A204.1 (cell line): ENCODE results near the gene OR4D1.
"Not testable (repeated sequence)": the region's sequence is repeated elsewhere in the genome, so short reads cannot be mapped to it uniquely, and the experiment has no call there.

Experiments used
- FAIRE-seq: peaks from 2 replicates; lab custom pipeline; 2012; peaks lifted over from hg19 to GRCh38; lab: Jason Lieb, UNC

OR4D1 gene

DNA sequence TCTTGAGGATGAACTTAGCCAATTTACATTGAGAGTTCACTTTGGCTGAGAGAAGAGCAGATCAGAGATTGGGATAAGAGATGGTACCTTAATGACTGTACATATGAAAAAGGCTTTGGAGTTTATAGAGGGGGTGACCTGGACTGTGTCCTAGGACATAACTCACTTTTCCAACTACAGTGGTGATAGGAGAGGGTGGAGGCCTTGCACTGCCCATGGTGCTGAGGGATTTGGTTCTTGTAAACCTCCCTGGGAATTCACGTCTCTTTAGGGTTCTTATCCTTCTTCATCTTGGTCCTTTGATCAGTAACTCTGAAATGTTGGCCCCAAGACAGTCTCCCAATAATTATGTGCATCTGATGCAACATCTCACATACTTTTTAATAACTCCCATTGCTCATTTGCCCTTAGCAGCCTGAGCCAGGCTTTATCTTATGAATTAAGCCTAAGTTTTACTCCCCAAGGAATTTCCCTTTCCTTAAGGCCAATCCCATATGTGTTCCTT lies at the start of gene OR4D1:
OR4D1 (plus strand) TSS at position 455 of the 505 bp plus-strand sequence. CDS start 6,770 bp downstream, outside the sequence.
- no peak for FAIRE-seq

DNA sequence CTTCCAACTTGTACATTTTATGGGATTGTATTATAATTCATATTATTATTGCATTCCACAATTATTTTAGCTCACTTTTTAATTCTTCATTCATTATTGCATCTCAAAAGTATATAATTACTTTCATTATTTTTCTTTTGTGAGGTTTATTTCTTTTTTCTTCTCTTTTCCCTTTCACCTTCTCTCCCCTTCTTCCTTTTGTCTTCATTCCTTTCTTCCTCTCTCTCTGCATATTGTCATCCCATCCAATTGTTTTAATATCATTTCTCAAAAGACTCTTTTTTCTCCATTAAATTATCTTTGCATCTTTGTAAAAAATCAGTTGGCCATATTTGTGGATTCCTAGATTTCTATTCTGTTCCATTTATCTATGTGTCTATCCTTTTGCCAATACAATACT lies 47.7 kb upstream of the OR4D1 start:
- FAIRE-seq, result no peak

DNA sequence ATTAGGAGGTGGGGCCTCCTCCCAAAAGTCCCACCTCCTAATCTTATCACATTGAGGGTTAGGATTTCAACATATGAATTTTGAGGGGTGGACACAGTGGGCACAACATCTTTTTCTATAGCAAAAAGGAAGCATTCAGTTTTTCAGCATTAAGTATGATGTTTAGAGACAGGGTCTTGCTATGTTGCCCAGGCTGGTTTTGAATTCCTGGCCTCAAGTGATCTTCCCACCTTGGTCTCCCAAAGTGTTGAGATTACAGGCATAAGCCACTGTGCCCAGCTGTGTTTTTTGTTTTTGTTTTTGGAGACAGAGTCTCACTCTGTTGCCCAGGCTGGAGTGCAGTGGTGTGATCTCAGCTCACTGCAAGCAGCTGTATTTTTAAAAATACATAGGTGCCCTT lies 46.3 kb upstream of the OR4D1 start:
- not testable (repeated sequence) for FAIRE-seq

DNA sequence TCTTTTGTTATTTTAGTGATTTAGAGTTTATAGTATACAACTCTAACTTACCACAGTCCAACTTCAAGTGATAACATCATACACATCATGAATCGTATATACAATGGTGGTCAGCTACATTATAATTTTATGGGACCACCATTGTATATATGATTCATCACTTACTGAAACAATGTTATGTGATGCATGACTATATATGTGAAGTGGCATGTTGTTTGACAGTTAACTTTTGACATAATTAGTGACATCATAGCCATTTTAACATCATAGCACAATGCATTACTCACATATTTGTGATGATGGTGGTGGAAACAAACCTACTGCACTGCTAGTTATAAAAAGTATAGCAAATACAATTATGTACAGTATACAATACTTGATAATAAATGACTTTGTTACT lies 43.1 kb upstream of the OR4D1 start:
- FAIRE-seq, result no peak

DNA sequence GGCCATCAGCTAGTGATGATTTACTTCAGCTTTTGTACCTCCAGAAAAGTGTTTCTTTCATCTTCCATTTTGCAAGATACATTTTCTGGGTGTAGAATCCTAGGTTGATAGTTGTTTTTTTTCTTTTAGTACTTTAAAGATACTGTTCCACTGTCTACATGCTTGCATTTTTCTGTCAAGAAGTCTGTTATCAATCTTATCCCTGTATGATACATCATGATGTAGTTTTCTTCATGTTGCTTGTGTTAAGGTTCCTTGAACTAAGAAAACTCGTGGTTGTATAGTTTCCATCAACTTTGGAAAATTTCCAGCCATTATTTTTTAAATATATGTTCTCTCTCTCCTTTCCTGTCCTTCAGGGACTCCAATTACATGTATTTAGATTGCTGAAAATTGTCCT lies 40.9 kb upstream of the OR4D1 start:
- FAIRE-seq, result no peak

DNA sequence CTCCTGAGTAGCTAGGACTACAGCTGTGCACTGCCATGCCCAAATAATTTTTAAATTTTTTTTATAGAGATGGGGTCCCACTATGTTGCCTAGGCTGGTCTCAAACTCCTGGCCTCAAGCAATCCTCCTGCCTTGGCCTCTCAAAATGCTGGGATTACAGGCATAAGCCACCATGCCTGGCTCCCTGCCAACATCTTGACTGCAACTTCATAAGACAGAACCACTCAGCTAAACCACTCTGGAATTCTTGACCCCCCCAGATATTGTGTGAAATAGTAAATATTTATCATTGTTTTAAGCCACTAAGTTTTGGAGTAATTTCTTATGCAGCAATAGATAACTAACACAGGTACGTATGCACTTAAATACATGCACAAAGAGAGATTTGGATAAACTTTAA lies 39.0 kb upstream of the OR4D1 start:
- FAIRE-seq, result no peak

DNA sequence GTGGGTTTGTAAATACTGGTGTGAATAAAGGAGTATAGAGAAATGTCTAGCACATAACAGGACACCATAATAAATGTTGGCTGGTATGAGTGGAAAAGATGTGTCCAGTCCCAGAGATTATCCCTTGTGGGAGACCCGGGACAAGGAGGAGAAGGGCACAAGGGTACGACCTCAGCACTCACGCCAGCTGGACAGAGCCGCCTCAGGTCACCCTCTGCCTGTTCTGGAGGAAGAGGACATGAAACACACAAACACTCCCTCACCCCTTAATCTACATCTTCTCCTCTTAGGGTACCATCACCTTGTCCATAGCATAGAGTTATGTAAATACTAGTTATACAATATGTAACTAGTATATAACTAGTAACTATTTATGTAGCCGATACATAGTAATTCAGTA lies 38.2 kb upstream of the OR4D1 start:
- no peak for FAIRE-seq

DNA sequence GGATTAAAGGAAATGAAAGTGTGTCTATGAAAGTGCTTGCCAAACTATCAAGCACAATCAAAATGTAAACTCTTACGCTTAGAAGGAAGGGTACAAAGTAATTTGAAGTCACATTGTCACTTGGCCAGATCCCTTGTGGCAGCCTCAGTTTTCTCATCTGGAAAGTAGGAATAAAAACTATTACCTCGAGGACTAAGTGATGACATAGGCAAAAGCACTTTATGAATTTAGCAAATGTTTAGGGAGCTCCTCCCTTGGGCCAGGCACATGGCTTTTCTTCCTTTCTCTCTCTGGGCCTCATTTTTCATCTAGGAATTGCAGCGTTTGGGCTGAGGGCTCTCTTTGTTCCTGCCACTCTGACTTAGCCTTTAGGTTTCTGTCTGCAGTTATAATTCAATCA lies 36.5 kb upstream of the OR4D1 start:
- FAIRE-seq, result no peak

DNA sequence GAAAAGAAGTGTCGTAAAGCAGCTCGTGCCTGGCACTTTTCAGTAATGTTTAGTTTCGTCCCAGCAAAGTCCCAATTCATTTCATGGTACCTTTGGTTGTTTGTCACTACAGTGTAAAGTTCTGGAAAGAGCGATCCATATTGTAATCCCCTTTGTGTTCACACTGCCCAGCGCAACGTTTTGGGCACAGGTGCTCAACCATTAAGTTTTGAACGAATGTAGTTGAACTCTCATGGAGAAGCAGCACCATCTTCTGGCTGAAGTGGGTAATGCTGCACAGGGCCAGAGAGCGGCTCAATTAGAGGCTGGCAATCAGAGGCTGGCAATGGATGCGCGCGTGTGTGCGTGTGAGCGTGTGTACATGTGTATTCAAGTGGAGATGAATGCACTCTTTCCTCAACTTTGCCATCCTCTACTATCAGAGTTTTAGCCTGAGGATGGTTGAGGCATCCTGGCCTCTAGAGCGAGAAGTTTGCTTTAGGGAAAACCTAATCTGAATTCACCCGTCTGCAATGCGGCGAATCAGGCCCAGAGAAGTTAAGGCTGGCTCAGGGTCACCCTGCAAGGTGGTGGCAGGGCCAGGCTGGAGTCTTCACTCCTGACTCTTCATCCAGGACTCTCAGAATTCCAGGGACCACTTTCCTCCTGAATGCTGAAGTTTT lies 35.1 kb upstream of the OR4D1 start:
- FAIRE-seq, result peak; percentile 67

DNA sequence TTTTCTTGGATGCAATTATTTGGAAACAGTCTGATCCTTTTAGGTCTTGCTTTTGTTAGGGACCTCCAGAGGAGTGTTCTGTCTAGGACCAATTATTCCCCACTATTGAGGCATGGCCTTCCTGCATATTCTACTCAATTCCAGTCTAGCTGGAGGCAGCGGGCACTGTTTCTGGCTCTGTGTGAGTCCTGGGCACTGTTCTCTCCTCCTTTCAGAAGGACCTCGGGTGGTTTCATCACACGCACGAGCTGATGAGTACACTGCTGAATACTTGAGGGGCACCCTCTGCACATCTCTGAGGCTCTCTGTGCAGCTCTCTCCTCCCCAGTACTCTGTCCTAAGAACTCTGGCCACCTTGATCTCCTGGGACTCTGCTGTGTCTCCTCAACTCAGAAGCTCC lies 34.2 kb upstream of the OR4D1 start:
- FAIRE-seq, result no peak

DNA sequence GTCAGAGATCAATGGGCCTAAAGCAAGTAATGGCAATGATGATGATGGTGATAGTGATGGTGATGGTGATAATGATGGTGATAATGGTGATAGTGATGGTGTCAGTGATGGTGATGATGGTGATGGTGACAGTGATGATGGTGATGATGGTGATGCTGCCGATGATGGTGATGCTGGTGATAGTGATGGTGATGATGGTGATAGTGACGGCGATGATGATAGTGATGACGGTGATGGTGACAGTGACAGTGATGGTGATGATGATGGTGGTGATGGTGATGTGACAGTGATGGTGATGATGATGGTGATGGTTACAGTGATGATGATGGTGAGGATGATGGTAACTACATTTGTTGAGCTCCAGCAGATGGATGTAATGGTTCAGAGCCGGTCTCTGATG lies 30.8 kb upstream of the OR4D1 start:
- no peak for FAIRE-seq

DNA sequence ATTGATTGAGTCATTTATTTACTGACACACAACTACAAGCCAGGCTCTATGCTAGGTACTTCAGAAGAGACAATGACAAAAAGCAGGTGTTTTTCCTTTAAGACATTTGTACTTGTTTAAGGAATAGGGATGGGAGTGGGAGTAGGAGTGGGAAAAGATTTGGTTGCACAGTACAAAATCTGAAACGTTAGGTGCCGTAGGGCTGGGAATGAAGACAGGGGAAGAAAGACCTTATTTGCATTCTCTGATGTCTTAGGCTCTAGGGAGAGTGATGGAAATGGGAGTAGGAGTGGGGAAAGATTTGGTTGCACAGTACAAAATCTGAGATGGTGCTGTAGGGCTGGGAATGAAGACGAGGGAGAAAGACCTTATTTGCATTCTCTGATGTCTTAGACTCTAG lies 28.7 kb upstream of the OR4D1 start:
- FAIRE-seq, result no peak

DNA sequence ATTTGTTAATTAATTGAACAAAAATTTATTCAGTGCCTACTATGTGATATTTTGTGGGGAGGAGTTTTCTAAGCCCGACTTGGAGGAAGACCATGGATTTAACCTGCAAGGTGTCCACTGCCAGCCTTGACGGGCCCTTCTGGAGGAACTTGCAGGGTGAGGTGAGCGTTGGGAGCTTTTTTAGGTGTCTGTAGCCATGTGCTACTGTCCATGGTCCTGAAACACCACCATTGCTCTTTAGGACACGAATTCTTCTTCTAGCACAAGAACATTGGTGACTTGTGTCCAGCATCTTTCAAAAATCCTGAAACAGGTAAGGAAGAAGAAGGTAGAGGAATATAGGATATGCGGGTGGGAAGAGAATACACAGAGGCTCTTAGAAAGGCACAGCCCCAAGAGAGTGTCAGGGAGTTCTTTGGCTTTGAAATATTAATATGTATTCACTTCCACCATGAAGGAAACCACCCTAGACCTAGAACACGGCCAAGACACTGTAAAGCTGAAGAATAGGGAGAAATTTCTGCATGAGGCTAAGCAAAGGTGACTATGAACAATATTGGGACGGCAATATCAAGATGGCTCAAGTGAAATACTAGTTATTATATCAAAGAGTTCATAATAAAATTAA lies 27.9 kb upstream of the OR4D1 start:
- no peak for FAIRE-seq

DNA sequence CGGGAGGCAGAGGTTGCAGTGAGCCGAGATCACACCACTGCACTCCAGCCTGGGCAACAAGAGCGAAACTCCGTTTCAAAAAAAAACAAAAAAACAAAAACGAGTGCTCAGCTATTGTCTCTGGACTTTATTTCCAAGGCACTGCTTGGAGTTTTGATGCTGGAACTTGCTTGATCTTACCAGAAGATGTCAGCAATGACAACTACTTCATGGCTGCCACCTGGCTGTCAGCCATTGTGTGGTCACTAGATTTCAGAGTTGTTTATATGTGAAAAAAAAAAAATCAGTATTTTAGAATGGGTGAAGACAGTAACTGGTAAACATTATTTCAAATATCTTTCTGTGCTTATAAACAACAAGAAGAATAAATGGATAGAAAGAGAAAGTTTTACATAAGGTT lies 26.3 kb upstream of the OR4D1 start:
- FAIRE-seq, result peak; percentile 97

DNA sequence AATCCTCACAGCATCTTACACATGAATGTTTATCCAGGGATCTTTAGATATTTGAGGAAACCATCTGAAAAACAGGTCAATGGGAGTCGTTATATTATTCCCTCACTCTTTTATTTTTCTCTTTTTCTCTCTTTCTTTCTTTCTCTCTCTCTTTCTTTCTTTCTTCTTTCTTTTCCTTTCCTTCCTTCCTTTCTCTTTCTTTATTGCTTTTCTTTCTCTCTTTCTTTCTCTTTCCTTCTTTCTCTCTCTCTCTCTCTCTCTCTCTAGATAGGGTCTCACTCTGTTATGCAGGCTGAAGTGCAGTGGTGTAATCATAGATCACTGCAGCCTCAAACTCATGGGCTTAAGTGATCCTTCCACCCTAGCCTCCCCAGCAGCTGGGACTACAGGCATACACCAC lies 20.3 kb upstream of the OR4D1 start:
- no peak for FAIRE-seq

DNA sequence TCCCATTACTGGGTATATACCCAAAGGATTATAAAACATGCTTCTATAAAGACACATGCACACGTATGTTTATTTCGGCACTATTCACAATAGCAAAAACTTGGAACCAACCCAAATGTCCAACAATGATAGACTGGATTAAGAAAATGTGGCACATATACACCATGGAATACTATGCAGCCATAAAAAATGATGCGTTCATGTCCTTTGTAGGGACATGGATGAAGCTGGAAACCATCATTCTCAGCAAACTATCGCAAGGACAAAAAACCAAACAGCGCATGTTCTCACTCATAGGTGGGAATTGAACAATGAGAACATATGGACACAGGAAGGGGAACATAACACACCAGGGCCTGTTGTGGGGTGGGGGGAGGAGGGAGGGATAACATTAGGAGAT lies 15.5 kb upstream of the OR4D1 start:
- FAIRE-seq, result not testable (repeated sequence)

DNA sequence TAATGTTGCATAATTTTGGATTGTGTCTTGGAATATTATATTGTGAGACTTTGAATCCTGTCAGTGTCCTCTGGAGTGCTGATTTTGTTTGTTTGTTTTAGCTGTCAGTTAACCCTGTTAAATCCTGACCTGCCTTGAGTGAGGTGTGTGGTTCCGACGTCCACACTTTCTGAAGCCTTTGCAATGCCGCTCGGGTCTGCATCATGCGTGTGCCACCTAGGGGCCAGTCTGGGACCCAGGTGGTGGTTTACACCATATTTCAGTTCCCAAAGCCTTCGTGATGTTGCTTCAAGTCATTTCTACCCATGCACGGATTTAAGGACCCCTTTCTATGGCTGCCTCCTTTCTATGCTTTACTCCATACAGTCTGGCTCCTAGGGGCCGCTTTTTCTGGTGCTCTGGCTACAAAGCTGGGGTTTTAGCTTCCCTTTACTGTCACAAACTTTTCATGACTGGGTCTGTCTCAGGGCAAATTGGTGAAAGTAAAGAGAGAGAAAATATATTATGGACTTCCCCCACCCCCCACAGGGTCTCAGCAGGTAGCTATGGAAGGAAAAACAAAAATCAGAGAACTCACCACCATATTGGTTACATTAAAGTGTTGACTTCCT lies 11.4 kb upstream of the OR4D1 start:
- FAIRE-seq, result no peak

DNA sequence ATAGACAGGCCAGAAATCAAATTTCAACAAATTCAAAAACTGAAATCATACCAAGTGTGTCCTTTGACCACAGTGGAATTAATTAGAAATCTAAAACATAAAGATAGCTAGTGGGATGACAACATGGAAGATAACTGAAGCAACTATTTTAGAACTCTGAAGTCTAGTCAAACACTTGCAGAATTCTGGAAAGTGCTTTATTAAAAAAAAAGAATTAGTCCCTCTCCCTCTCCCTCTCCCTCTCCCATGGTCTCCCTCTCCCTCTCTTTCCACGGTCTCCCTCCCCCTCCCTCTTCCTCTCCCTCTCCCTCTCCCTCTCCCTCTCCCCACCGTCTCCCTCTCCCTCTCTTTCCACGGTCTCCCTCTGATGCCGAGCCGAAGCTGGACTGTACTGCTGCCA lies 6.7 kb upstream of the OR4D1 start:
- no peak for FAIRE-seq

DNA sequence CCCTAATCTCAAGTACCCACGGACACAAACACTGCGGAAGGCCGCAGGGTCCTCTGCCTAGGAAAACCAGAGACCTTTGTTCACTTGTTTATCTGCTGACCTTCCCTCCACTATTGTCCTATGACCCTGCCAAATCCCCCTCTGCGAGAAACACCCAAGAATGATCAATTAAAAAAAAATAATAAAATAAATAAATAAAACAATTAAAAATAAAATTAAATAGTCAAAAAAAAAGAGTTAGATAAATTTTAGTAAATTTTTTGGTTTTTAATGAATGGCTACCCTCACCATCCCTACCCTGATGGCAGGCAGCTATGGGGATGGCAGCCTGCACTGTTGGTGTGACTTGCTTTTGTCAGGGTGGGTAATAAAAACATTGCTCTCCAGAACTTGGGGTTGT lies 4.8 kb upstream of the OR4D1 start:
- FAIRE-seq, result not testable (repeated sequence)

DNA sequence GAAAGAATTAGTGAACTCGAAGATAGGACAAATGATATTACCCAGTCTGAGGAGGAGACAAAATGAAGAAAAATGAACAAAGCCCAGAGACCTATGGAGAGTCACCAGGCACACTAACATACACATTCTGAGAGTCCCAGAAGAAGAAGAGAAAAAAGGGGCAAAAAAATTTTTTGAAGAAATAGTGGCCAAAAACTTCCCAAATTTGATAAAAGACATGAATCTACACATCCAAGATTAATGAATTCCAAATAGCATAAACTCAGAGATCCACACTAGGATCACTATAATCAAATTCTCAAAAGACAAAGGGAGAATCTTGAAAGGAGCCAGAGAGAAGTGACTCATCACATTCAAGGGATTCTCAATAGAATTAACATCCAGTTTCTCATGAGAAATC lies 3.4 kb upstream of the OR4D1 start:
- FAIRE-seq, result no peak

DNA sequence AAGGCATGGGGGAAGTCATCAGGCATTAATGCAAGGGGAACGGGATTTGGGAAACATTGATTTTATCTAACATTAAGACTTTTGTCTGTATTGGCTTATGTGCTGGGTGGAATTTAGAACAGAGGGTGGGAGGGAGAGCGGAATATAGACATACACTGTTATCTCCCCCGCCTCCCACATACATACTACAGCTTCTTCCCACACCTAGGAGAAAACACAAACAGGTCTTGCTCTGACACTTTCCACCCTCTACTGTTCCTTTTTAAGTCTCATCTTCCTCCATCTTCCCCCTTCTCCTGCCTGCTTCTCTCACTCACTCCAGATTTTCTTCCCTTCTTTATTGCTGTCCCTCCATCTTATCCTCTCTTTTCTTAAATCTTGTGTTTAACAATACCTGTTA lies 425 bp downstream of the OR4D1 start:
- no peak for FAIRE-seq

DNA sequence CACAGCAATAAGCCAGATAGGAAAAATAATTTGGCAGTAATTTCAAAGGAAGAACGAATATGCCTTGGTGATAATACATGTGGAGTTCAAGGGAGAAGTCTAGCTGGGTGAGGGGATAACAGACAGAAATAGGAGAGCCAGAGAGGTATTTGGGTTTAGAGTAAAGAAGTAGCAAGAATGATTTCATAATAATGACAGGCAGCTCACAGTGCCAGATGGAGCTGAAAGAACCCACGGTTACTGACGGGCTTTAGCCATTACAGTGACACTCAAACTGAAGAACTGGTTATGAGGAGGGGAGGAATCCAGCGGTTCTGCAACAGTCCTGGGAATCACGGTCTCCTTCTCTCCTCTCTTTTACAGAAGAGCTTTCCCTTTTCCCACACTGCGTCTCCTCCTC lies 2.2 kb downstream of the OR4D1 start:
- FAIRE-seq, result no peak

DNA sequence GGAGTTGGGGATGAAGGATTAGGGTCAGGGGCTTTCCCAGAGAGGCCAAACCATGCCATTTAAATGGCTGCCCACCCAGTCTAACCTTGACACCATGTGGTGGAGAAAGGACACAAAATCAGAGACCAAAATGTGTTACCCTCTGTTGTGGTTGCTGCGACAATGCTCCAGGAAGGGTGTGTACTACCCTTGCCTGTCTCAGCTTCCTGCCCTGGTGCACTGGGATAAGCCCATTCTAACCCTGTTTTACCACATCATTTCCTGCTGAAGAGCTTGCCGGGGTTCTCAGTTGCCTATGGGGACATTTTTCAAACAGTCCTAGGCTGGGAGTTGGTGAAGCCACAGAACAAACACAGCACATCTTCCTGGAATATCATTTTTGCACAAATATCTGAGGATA lies 4.9 kb downstream of the OR4D1 start:
- FAIRE-seq, result no peak

DNA sequence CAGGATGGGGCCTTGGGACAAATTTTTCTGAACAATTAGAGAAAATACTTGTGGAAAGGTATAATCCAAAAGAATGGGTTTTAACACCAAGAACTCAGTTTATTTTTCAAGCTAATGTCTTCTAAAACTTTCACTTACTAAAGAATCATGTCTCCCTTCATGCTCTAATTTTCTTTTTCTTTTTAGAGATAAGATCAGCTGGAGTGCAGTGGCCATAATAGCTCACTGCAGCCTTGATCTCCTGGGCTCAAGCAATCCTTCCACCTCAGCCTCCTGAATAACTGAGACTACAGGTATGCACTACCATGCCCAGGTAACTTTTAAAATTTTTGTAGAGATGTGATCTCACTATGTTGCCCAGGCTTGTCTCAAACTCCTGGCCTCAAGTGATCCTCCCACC lies 5.5 kb downstream of the OR4D1 start:
- no peak for FAIRE-seq
